Nephron progenitor cell (in vitro differentiated cells): Measurements from ENCODE around the gene DCDC2C.

Experiments
- DNase-seq: peaks from one replicate; pipeline ENCODE4 v3.0.0; 2021
- H3K27ac Mint-ChIP-seq: 2 replicates; pipeline ENCODE4 v1.8.0; 2021; ENCODE audit warnings: mild to moderate bottlenecking, moderate library complexity, mixed read lengths
- H3K27me3 Mint-ChIP-seq: 2 replicates; pipeline ENCODE4 v1.8.0; 2021; ENCODE audit warnings: mild to moderate bottlenecking, low read depth, mixed read lengths; ENCODE audit not compliant: poor library complexity
- H3K36me3 Mint-ChIP-seq: 2 replicates; pipeline ENCODE4 v1.8.0; 2021; ENCODE audit warnings: low read depth, mixed read lengths
- H3K4me1 Mint-ChIP-seq: 2 replicates; pipeline ENCODE4 v1.8.0; 2021; ENCODE audit warnings: mixed read lengths
- H3K4me3 Mint-ChIP-seq: 2 replicates; pipeline ENCODE4 v1.8.0; 2021; ENCODE audit warnings: mild to moderate bottlenecking, moderate library complexity, mixed read lengths
- H3K9me3 Mint-ChIP-seq: 2 replicates; pipeline ENCODE4 v1.8.0; 2021; ENCODE audit warnings: mild to moderate bottlenecking, moderate library complexity, mixed read lengths
- CTCF ChIP-seq: fragments of 200-600 bp; sonication (generic); IDR thresholded peaks from 2 replicates; pipeline ENCODE4 v1.5.0; 2021; ENCODE audit warnings: antibody characterized with exemption

DCDC2C gene

GRCh38 chr2:3670941-3671340 is 32.4 kb upstream of the DCDC2C start:
- Mint-ChIP-seq H3K27me3 (peaks cover 26% of the 10 kb centered on the region), H3K27ac (no peak overlapping the region), H3K9me3 (peaks cover 8% of the 10 kb centered on the region), H3K4me3 (no peak overlapping the region), H3K36me3 (no peaks in the 10 kb centered on the region), H3K4me1 (peaks cover 14% of the 10 kb centered on the region)
- no peak for DNase-seq
- TF ChIP-seq CTCF, result no peak

GRCh38 chr2:3672861-3673678 is 30.3 kb upstream of the DCDC2C start:
- DNase-seq, result no peak
- Mint-ChIP-seq H3K27ac (no peak overlapping the region), H3K36me3 (no peaks in the 10 kb centered on the region), H3K4me1 (no peaks in the 10 kb centered on the region), H3K9me3 (peaks cover 8% of the 10 kb centered on the region), H3K27me3 (peaks cover 16% of the 10 kb centered on the region), H3K4me3 (no peak overlapping the region)
- no peak for TF ChIP-seq CTCF

- no peaks in the 10 kb centered on the region for H3K36me3 Mint-ChIP-seq
- peaks cover 19% of the 10 kb centered on the region for H3K27me3 Mint-ChIP-seq
- peaks cover 8% of the 10 kb centered on the region for H3K9me3 Mint-ChIP-seq
- H3K4me1 Mint-ChIP-seq, result no peaks in the 10 kb centered on the region
- no peak overlapping the region for H3K27ac Mint-ChIP-seq
- no peak for TF ChIP-seq CTCF
- no peak for DNase-seq
- no peak overlapping the region for H3K4me3 Mint-ChIP-seq
These were observed 29.1 kb upstream of the DCDC2C start for GRCh38 chr2:3674066-3674845.

GRCh38 chr2:3675687-3676086 is 27.7 kb upstream of the DCDC2C start:
- DNase-seq, result no peak
- Mint-ChIP-seq H3K27ac (no peak overlapping the region), H3K36me3 (no peaks in the 10 kb centered on the region), H3K9me3 (no peaks in the 10 kb centered on the region), H3K4me1 (no peaks in the 10 kb centered on the region), H3K27me3 (peaks cover 21% of the 10 kb centered on the region), H3K4me3 (no peak overlapping the region)
- TF ChIP-seq CTCF, result no peak

- H3K27me3 Mint-ChIP-seq, result peaks cover 21% of the 10 kb centered on the region
- no peaks in the 10 kb centered on the region for H3K36me3 Mint-ChIP-seq
- no peaks in the 10 kb centered on the region for H3K4me1 Mint-ChIP-seq
- no peak for DNase-seq
- H3K4me3 Mint-ChIP-seq, result no peak overlapping the region
- no peak overlapping the region for H3K27ac Mint-ChIP-seq
- TF ChIP-seq CTCF, result no peak
- no peaks in the 10 kb centered on the region for H3K9me3 Mint-ChIP-seq
These were observed 25.9 kb upstream of the DCDC2C start for GRCh38 chr2:3677436-3677835.
